ENCODE data around the gene WDR64.

DNA sequence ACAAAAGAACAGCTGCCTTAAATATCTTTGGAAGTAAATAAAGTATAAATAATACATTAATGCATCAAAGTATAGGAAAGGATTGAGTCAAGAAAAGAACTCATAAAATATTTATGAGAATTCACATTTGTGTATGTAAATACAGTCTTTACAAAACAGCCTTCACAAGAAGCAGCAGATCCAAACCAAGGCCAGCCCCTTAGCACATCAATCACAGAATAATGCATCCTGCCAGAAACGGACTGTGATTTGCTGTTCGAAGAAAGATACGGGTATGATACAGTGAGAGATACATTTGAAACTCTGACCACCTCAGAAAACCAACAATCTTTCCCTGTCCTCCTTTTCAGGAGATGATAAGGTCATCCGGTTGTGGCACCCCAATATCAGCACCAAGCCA lies 70.9 kb downstream of the WDR64 start:
- TF ChIP-seq, protein P1, sequence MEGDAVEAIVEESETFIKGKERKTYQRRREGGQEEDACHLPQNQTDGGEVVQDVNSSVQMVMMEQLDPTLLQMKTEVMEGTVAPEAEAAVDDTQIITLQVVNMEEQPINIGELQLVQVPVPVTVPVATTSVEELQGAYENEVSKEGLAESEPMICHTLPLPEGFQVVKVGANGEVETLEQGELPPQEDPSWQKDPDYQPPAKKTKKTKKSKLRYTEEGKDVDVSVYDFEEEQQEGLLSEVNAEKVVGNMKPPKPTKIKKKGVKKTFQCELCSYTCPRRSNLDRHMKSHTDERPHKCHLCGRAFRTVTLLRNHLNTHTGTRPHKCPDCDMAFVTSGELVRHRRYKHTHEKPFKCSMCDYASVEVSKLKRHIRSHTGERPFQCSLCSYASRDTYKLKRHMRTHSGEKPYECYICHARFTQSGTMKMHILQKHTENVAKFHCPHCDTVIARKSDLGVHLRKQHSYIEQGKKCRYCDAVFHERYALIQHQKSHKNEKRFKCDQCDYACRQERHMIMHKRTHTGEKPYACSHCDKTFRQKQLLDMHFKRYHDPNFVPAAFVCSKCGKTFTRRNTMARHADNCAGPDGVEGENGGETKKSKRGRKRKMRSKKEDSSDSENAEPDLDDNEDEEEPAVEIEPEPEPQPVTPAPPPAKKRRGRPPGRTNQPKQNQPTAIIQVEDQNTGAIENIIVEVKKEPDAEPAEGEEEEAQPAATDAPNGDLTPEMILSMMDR (CRISPR knock-in tag; IDR thresholded peaks at IDR 0.05): no peak
- TF ChIP-seq, protein P2, sequence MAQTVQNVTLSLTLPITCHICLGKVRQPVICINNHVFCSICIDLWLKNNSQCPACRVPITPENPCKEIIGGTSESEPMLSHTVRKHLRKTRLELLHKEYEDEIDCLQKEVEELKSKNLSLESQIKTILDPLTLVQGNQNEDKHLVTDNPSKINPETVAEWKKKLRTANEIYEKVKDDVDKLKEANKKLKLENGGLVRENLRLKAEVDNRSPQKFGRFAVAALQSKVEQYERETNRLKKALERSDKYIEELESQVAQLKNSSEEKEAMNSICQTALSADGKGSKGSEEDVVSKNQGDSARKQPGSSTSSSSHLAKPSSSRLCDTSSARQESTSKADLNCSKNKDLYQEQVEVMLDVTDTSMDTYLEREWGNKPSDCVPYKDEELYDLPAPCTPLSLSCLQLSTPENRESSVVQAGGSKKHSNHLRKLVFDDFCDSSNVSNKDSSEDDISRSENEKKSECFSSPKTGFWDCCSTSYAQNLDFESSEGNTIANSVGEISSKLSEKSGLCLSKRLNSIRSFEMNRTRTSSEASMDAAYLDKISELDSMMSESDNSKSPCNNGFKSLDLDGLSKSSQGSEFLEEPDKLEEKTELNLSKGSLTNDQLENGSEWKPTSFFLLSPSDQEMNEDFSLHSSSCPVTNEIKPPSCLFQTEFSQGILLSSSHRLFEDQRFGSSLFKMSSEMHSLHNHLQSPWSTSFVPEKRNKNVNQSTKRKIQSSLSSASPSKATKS (CRISPR knock-in tag; IDR thresholded peaks at IDR 0.05): no peak
